Measurements from ENCODE around the gene VAV1.
"Not testable (repeated sequence)": the region's sequence is repeated elsewhere in the genome, so short reads cannot be mapped to it uniquely, and the experiment has no call there.

The VAV1 gene

GRCh38 chr19:6762253-6762797 lies 10.2 kb upstream of the VAV1 start:
- DNase-seq = not testable (repeated sequence)

- DNase-seq = peak; percentile 55
These were observed 6.7 kb upstream of the VAV1 start for GRCh38 chr19:6765738-6766356.

GRCh38 chr19:6766357-6767080 lies 6.0 kb upstream of the VAV1 start:
- DNase-seq = no peak

- DNase-seq = peak; percentile 45
These were observed 5.5 kb upstream of the VAV1 start for GRCh38 chr19:6767081-6767356.

- DNase-seq = peak; percentile 94
These were observed 4.9 kb upstream of the VAV1 start, which contains the start of gene SH2D3A for GRCh38 chr19:6767357-6768235. TSS of gene SH2D3A (minus strand) at chr19:6767435. CDS start at chr19:6763748, 3,687 bp downstream.

- no peak for DNase-seq
These were observed 4.2 kb upstream of the VAV1 start for GRCh38 chr19:6768236-6768785.

- no peak for DNase-seq
These were observed 3.4 kb upstream of the VAV1 start for GRCh38 chr19:6769006-6769619.

- not testable (repeated sequence) for DNase-seq
These were observed 870 bp upstream of the VAV1 start for GRCh38 chr19:6771648-6772027.

- no peak for DNase-seq
These were observed 386 bp downstream of the VAV1 start for GRCh38 chr19:6772866-6773322.

GRCh38 chr19:6773323-6773931 lies 919 bp downstream of the VAV1 start:
- DNase-seq = no peak

GRCh38 chr19:6774821-6775707 lies 2.6 kb downstream of the VAV1 start:
- no peak for DNase-seq

GRCh38 chr19:6776045-6776444 lies 3.5 kb downstream of the VAV1 start:
- not testable (repeated sequence) for DNase-seq

GRCh38 chr19:6776999-6777398 lies 4.5 kb downstream of the VAV1 start:
- no peak for DNase-seq

GRCh38 chr19:6777434-6777833 lies 4.9 kb downstream of the VAV1 start:
- DNase-seq = no peak

- DNase-seq = no peak
These were observed 5.9 kb downstream of the VAV1 start for GRCh38 chr19:6778386-6778785.

- no peak for DNase-seq
These were observed 6.7 kb downstream of the VAV1 start for GRCh38 chr19:6779206-6779605.

GRCh38 chr19:6787393-6787792 lies 14.9 kb downstream of the VAV1 start:
- no peak for DNase-seq

GRCh38 chr19:6788896-6789295 lies 16.4 kb downstream of the VAV1 start:
- no peak for DNase-seq

GRCh38 chr19:6790194-6791128 lies 18.0 kb downstream of the VAV1 start:
- DNase-seq = no peak

GRCh38 chr19:6791237-6791636 lies 18.7 kb downstream of the VAV1 start:
- no peak for DNase-seq
